Measurements from ENCODE around the gene CDC45.
"Not testable (repeated sequence)": the region's sequence is repeated elsewhere in the genome, so short reads cannot be mapped to it uniquely, and the experiment has no call there.

Gene CDC45

GRCh38 chr22:19479355-19480172, at the start of gene CDC45:
Gene CDC45 (plus strand): TSS chr22:19479920. CDS start chr22:19479969, 49 bp downstream.
- H3K9me3 Mint-ChIP-seq = no peaks in the 10 kb centered on the region
- CTCF ChIA-PET = interaction anchor here (1.3 to 3.0 kb wide), 3 partner anchors 15 to 152 kb away, joined by 4 to 14 read pairs (median 8); no protein-coding TSS in a partner anchor
- peaks cover 29% of the 10 kb centered on the region for H3K36me3 Mint-ChIP-seq
- peaks cover 39% of the 10 kb centered on the region for H3K4me1 Mint-ChIP-seq
- DNase-seq = peak; percentile 98
- peak within 1 kb of the TSS; percentile 98 for H3K27ac Mint-ChIP-seq
- peak within 1 kb of the TSS; percentile 99 for H3K4me3 Mint-ChIP-seq
- H3K27me3 Mint-ChIP-seq = no peaks in the 10 kb centered on the region

GRCh38 chr22:19429950-19430889, 49.5 kb upstream of the CDC45 start:
- CTCF ChIA-PET = no interaction called here
- H3K4me1 Mint-ChIP-seq = peaks cover 58% of the 10 kb centered on the region

GRCh38 chr22:19430890-19431541, 48.7 kb upstream of the CDC45 start:
- Mint-ChIP-seq H3K4me1 (peaks cover 55% of the 10 kb centered on the region), H3K36me3 (peaks cover 41% of the 10 kb centered on the region), H3K9me3 (no peaks in the 10 kb centered on the region), H3K27ac (peak overlapping the region; percentile 94), H3K27me3 (no peaks in the 10 kb centered on the region), H3K4me3 (peak overlapping the region; percentile 84)
- CTCF ChIA-PET = no interaction called here
- peak; percentile 40 for DNase-seq

More at GRCh38 chr22:19429950-19430889, 49.5 kb upstream of the CDC45 start:
- Mint-ChIP-seq H3K36me3 (peaks cover 40% of the 10 kb centered on the region), H3K4me3 (peak overlapping the region; percentile 84), H3K27me3 (no peaks in the 10 kb centered on the region), H3K9me3 (no peaks in the 10 kb centered on the region), H3K27ac (peak overlapping the region; percentile 94)
- peak; percentile 67 for DNase-seq

GRCh38 chr22:19431649-19432132, 48.0 kb upstream of the CDC45 start, which contains the start of gene HIRA:
Gene HIRA (minus strand): TSS chr22:19431733. CDS start chr22:19431476, 257 bp downstream.
- CTCF ChIA-PET = no interaction called here
- Mint-ChIP-seq H3K4me3 (peak within 1 kb of the TSS; percentile 92), H3K9me3 (no peaks in the 10 kb centered on the region), H3K27me3 (no peaks in the 10 kb centered on the region), H3K36me3 (peaks cover 40% of the 10 kb centered on the region), H3K27ac (peak within 1 kb of the TSS; percentile 98), H3K4me1 (peaks cover 49% of the 10 kb centered on the region)
- peak; percentile 85 for DNase-seq

- H3K36me3 Mint-ChIP-seq = peaks cover 35% of the 10 kb centered on the region
- peak; percentile 94 for DNase-seq
- H3K4me1 Mint-ChIP-seq = peaks cover 46% of the 10 kb centered on the region
- peak within 1 kb of the TSS; percentile 98 for H3K27ac Mint-ChIP-seq
- H3K27me3 Mint-ChIP-seq = no peaks in the 10 kb centered on the region
- CTCF ChIA-PET = no interaction called here
- H3K9me3 Mint-ChIP-seq = no peaks in the 10 kb centered on the region
- H3K4me3 Mint-ChIP-seq = peak within 1 kb of the TSS; percentile 92
These were observed 47.4 kb upstream of the CDC45 start, which contains the start of gene MRPL40 for GRCh38 chr22:19432133-19432851. Gene MRPL40 (plus strand): TSS chr22:19432545. CDS start chr22:19432555, 10 bp downstream.

- Mint-ChIP-seq H3K27me3 (no peaks in the 10 kb centered on the region), H3K9me3 (no peaks in the 10 kb centered on the region), H3K4me3 (peak overlapping the region; percentile 44), H3K4me1 (peaks cover 33% of the 10 kb centered on the region), H3K36me3 (peaks cover 31% of the 10 kb centered on the region), H3K27ac (peak overlapping the region; percentile 78)
- CTCF ChIA-PET = interaction anchor here (1.0 to 1.2 kb wide), 3 partner anchors 11 to 21 kb away, joined by 3 read pairs; partner anchors contain the start of gene C22orf39
- DNase-seq = no peak
These were observed 45.3 kb upstream of the CDC45 start for GRCh38 chr22:19434401-19434800.

- Mint-ChIP-seq H3K27me3 (no peaks in the 10 kb centered on the region), H3K4me3 (no peak overlapping the region)
These were observed 44.7 kb upstream of the CDC45 start for GRCh38 chr22:19434829-19435580.

GRCh38 chr22:19436444-19437161, 43.1 kb upstream of the CDC45 start:
- CTCF ChIA-PET, H3K9me3 Mint-ChIP-seq: not testable (repeated sequence)
- peaks cover 28% of the 10 kb centered on the region for H3K36me3 Mint-ChIP-seq

More at GRCh38 chr22:19434829-19435580, 44.7 kb upstream of the CDC45 start:
- CTCF ChIA-PET = interaction anchor here (1.0 to 1.2 kb wide), 3 partner anchors 10 to 21 kb away, joined by 3 read pairs; partner anchors contain the start of gene C22orf39
- Mint-ChIP-seq H3K36me3 (peaks cover 25% of the 10 kb centered on the region), H3K9me3 (no peaks in the 10 kb centered on the region), H3K27ac (no peak overlapping the region), H3K4me1 (peaks cover 27% of the 10 kb centered on the region)
- DNase-seq = no peak

GRCh38 chr22:19438298-19438697, 41.4 kb upstream of the CDC45 start:
- H3K27ac Mint-ChIP-seq = no peak overlapping the region
- CTCF ChIA-PET = no interaction called here
- H3K4me3 Mint-ChIP-seq = no peak overlapping the region
- no peaks in the 10 kb centered on the region for H3K27me3 Mint-ChIP-seq
- H3K9me3 Mint-ChIP-seq = no peaks in the 10 kb centered on the region
- H3K36me3 Mint-ChIP-seq = peaks cover 34% of the 10 kb centered on the region
- H3K4me1 Mint-ChIP-seq = peaks cover 20% of the 10 kb centered on the region
- no peak for DNase-seq

More at GRCh38 chr22:19436444-19437161, 43.1 kb upstream of the CDC45 start:
- H3K4me3 Mint-ChIP-seq, H3K27me3 Mint-ChIP-seq, DNase-seq: not testable (repeated sequence)
- H3K4me1 Mint-ChIP-seq = peaks cover 21% of the 10 kb centered on the region
- peak overlapping the region; percentile 70 for H3K27ac Mint-ChIP-seq

- Mint-ChIP-seq H3K27ac (peak overlapping the region; percentile 68), H3K4me3 (no peak overlapping the region)
- CTCF ChIA-PET = no interaction called here
These were observed 39.1 kb upstream of the CDC45 start for GRCh38 chr22:19440411-19441195.

GRCh38 chr22:19442166-19442565, 37.6 kb upstream of the CDC45 start:
- no peak for DNase-seq
- Mint-ChIP-seq H3K4me3 (no peak overlapping the region), H3K27me3 (no peaks in the 10 kb centered on the region), H3K9me3 (no peaks in the 10 kb centered on the region), H3K27ac (no peak overlapping the region), H3K36me3 (peaks cover 42% of the 10 kb centered on the region), H3K4me1 (peaks cover 30% of the 10 kb centered on the region)
- CTCF ChIA-PET = interaction anchor here (2.1 kb wide), 1 partner anchor 188 kb away, joined by 5 read pairs; no protein-coding TSS in a partner anchor

More at GRCh38 chr22:19440411-19441195, 39.1 kb upstream of the CDC45 start:
- DNase-seq = no peak
- Mint-ChIP-seq H3K9me3 (no peaks in the 10 kb centered on the region), H3K4me1 (peaks cover 21% of the 10 kb centered on the region), H3K27me3 (no peaks in the 10 kb centered on the region), H3K36me3 (peaks cover 41% of the 10 kb centered on the region)
